Stimulated activated naive CD8-positive, alpha-beta T cell treated with anti-CD3 and anti-CD28 coated beads, Interleukin-15, Interleukin-2, amounts not matched to agents 100 U/mL and 50 U/mL, for 24 hours (primary cell): ENCODE measurements around the gene CCDC88C.

Experiments used
- ATAC-seq: fragments of 150-1000 bp; cut with Tn5 transposase; one replicate; pipeline ENCODE4 v1.10.0; 2021
- DNase-seq: peaks from one replicate; pipeline ENCODE4 v3.0.0; 2021

Gene CCDC88C

GRCh38 chr14:91309756-91310280 is 107.8 kb downstream of the CCDC88C start:
- DNase-seq (no peak), ATAC-seq (no peak)

GRCh38 chr14:91308337-91308736 is 109.3 kb downstream of the CCDC88C start:
- DNase-seq (no peak), ATAC-seq (no peak)

GRCh38 chr14:91307652-91308051 is 110.0 kb downstream of the CCDC88C start:
- ATAC-seq (no peak), DNase-seq (no peak)

GRCh38 chr14:91307046-91307445 is 110.6 kb downstream of the CCDC88C start:
- no peak for ATAC-seq
- DNase-seq: no peak

DNA sequence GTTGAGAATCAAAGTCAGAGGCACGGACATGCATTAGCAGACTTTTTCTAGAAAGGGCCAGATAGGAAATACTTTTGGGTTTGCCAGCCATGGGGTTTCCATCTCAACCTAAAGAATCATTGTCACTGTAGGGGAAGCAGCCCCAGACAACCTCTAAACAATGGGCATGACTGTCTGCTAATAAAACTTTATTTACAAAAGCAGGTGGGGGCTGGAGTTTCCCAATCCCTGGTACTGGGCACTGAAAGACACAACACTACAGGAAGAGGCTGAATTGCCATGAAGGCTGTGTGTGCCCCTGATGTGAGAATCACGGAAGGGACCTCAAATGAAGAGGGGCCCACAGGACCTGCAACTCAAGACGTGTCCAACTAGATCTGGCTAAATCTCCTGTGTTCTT is 111.1 kb downstream of the CCDC88C start:
- no peak for DNase-seq
- no peak for ATAC-seq

GRCh38 chr14:91305650-91306431 is 111.8 kb downstream of the CCDC88C start:
- DNase-seq: no peak
- ATAC-seq: no peak

DNA sequence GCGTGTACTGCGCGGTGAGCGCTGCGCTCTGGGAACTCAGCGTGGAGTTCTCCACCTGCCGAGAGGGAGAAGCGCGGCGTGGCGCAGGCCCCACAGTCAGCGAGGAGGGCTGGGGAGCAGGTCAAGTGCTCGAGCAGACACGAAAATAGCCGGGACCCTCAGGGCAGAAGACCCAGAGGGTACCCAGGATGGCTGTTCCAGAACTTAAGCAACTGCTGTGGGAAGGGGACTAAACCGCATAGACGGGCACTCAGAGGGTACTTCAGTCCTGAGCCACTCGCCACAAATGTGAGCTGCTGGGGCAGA is 113.7 kb downstream of the CCDC88C start:
- no peak for DNase-seq

DNA sequence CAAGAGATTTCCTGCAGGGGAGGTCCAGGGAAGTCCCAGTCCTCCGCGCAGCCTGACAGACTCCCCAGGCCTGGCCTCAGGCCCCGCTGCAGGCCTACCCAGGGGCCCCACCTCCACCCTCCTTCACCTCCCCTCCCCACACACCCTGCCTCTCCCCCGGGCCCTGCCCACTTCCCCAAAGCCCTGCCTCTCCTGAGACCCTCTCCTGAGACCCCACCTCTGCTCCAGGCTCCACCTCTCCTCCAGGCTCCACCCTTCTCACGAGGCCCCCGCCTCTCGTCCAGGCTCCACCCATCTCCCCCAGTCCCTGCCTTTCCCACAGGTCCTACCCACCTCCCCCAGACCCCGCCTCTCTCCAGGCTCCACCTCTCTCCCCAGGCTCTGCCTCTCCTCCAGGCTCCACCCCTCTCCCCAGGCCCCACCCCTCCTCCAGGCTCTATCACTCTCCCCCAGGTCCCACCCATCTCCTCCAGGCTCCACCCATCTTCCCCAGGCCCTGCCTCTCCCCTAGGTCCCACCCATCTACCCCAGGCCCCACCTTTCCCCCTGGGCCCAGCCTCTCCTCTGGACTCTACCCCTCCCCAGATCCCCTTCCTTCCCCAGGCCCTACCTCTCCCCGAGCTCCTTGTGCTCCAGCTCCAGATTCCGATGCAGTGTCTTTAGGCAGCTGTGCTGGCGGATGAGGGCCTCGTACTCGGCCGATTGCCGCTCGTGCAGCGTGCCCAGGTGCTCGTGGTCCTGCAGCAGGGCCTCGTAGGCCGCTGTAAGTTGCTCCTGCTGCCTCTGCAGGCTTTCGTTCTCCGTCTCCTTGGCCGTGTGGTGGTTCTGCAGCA is 114.3 kb downstream of the CCDC88C start:
- peak; percentile 81 for ATAC-seq

More for the DNA sequence above, 113.7 kb downstream of the CCDC88C start:
- ATAC-seq: no peak

DNA sequence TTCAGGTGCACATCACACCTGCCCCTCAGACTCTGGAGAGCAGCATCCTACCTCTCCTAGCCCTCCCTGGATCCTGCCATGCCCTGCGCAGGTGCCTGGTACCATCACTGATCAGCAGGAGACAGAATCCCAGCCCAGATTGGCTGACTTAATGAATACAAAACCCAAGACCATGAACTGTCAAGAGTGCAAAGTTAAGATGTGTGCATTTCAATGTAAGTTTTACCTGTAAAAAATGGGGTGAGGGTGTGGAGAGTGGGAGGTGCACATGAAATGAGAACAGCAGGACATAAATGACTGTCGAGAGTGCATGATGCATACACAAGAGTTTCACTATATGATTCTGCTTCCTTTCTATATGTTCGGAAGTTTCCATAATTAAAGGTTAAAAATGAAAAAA is 115.2 kb downstream of the CCDC88C start:
- ATAC-seq (peak; percentile 64), DNase-seq (peak; percentile 30)

More for the DNA sequence above, 114.3 kb downstream of the CCDC88C start:
- peak; percentile 92 for DNase-seq

- ATAC-seq: no peak
- no peak for DNase-seq
These were observed 116.7 kb downstream of the CCDC88C start for GRCh38 chr14:91300957-91301356.

GRCh38 chr14:91300283-91300895 is 117.2 kb downstream of the CCDC88C start:
- DNase-seq (no peak), ATAC-seq (no peak)

GRCh38 chr14:91299121-91300115 is 118.2 kb downstream of the CCDC88C start:
- peak; percentile 54 for DNase-seq
- ATAC-seq: peak; percentile 19

DNA sequence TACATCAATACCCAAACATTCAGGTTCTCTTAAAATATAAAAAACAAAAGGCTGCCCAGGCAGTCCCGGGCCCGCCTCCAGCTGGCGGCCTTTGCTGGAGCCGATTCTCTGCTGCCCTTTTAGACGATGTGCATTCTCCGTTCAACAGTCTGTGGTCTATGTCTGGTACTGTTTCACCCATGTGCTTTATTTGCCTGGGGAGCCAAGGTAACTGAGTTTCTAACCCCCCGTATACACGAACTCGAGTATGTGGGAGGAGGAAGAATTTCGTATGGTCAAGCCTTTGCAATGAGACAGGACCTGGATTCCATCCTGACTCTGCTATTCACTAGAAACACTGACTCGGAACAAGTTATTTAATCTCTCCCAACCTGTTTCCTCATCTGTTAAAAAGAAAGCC is 119.0 kb downstream of the CCDC88C start:
- DNase-seq: no peak
- no peak for ATAC-seq

DNA sequence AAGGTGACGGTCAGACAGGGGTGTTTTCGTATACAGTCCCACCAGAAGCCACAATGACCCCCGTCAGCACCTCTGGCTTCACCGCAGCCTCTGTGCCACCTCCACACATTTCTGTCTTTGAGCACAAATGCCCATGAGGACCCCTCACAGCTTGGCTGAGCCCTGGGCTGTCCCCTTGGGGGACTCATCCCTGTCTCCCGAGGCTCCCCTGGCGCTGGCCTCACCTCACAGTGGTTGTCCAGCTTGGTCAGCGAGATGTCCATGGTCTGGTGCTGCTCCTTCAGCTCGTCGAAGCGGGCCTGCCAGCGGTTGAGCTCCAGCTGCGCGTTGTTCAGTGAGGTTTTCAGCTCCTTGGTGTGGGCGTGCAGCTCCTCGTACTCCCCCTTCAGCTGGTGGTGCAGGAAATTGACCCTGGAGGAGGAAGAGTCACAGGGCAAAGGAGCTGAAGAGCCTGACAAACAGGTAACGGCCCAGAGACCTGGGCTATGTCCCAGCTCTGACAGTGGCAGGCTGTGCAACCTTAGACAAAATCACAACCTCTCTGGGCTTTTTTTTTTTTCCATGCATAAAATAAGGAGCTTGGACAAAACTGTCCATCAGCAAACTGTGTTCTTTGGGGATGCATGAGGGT is 120.4 kb downstream of the CCDC88C start:
- ATAC-seq: no peak
- DNase-seq: no peak

DNA sequence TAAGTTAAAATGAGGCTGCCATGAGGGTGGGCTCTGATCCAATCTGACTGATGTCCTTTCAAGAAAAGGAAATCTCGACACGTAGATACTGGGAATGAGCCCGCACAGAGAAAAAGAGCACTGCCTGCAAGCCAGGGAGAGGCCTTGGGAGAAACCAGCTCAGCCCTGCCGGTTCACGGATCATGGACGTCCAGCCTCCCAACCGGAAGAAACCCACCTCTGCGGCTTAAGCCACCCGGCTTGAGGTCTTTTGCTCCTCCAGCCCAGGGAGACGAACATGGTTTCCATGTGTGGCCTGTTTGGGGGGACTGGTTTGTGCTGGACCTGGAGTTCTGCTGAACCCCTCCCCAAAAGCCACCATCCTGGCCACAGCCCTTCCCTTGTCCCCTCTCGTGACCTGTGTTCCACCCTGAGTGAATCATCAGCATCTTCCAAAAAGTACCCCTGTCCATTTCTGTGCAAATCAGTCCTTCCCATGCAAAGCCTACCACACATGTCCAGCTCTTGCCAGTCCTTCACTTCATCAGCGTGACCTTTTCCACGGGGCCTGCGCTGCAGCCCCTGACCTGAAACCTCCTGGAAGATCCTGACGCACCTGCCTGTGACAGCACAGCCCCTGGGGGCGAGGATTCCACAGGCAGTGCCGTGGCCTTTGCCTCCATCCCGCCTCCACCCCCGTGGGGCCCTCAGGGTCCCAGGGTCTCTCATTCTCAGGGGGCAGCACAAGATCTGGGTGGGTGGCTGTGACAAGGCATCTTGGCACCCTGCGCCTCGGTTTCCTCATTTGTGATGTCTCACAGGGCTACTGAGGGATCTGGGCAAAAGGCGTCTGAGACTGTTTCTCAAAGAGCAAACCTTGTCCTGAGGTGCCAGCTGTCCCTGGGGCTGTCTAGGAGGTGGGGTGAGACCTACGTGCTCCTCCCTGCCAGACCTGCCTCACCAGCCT is 121.5 kb downstream of the CCDC88C start:
- DNase-seq (no peak), ATAC-seq (no peak)

DNA sequence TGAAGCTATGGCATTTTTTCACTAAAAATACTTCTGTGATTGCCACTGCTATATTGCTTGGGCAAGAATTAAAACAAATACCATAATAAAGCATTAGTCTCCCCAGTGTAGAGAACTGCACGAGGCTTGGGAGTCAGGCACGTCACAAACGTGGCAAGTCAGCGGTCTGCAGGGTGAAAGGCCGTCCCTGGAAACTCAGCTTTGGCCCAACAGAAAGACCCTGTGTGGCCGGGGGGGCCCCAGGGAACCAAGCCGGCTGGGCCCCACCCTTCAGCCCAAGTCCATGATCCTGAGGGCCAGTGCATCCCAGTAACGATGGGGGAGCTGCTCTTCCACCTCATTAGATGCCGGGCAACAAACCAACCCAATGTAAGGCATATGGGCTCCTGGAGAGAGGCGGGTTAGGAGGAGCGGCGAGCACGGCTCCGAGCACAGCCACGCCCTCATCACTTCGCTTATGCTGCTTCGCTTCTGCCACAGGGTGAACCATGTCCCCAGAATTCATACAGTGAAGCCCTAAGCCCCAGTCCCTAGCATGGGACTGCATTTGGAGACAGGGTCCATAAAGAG is 122.3 kb downstream of the CCDC88C start:
- ATAC-seq: no peak

GRCh38 chr14:91294153-91294552 is 123.5 kb downstream of the CCDC88C start:
- no peak for DNase-seq
- ATAC-seq: no peak

More for the DNA sequence above, 122.3 kb downstream of the CCDC88C start:
- DNase-seq: no peak

GRCh38 chr14:91293281-91293680 is 124.3 kb downstream of the CCDC88C start:
- DNase-seq (no peak), ATAC-seq (no peak)

DNA sequence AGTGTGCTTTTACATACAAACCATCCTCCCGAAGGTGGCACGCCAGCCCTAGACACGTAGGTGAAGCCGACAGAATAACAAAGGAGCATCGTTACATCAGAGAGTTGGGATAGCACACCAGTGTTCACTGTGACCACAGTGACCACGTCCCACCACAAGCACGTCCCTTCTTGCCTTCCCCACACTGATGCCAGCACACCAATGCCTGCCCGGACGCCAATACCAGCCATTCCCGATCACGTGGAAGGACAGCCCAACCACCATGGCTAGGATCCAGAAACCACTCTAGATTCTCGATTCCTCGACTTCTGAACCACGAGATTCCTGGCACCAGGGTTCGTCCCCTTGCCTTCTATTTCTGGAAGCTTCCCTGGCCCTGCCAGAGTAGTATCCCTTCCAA is 125.1 kb downstream of the CCDC88C start:
- no peak for ATAC-seq

More for the DNA sequence above, 125.1 kb downstream of the CCDC88C start:
- no peak for DNase-seq
